Urothelium cell line (cell line): ENCODE data around the gene RFC2.
"Not testable (repeated sequence)": the region's sequence is repeated elsewhere in the genome, so short reads cannot be mapped to it uniquely, and the experiment has no call there.

ENCODE experiments used
- DNase-seq: peaks from one replicate; pipeline ENCODE4 v3.0.0; 2011; ENCODE audit warnings: low spot score, mixed read lengths
- FAIRE-seq: peaks from 2 replicates; lab custom pipeline; 2011; peaks lifted over from hg19 to GRCh38; lab: Jason Lieb, UNC

RFC2 gene

GRCh38 chr7:74283858-74284447 lies 29.8 kb upstream of the RFC2 start:
- FAIRE-seq = no peak

GRCh38 chr7:74282748-74283459 lies 28.7 kb upstream of the RFC2 start:
- DNase-seq (no peak), FAIRE-seq (no peak)

More at GRCh38 chr7:74283858-74284447, 29.8 kb upstream of the RFC2 start:
- DNase-seq = no peak

DNA sequence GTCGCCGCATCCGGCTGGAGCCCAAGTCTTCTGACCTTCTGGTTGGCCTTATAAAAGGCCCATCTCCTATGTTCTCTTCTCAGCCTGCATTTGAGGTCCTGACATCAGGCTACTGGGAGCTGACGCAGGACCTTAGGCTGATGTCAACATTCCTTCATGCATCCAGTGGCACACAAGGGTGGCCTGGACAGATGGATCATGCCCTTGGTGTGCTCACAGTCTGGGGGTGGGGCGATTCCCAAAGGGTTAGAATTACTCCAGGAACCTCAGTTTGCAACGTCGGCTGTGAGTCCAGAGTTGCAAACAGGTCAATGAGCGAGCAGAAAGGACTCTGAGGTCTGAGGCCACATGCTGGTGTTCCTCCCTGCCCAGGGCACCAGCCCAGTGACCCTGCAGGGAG lies 26.8 kb upstream of the RFC2 start:
- FAIRE-seq (no peak), DNase-seq (no peak)

DNA sequence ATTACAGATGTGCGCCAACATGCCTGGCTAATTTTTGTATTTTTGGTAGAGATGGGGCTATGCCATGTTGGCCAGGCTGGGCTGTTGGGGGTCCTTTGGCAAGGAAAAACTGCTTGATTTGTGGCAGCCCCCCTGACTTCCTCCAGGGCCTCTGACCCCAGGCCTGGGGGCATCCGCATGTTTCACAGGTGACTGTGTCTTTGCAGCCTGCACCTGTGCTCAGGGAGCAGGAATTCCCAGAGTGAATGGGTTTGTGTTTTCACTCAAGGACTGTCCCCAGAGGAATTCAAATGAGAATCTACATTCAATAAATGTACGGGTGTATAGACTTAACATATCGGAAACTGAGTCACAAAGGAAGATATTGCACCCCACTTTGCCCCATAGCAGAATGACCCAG lies 23.4 kb upstream of the RFC2 start:
- no peak for DNase-seq
- no peak for FAIRE-seq

- no peak for DNase-seq
- FAIRE-seq = no peak
These were observed 21.2 kb upstream of the RFC2 start for GRCh38 chr7:74275401-74275881.

DNA sequence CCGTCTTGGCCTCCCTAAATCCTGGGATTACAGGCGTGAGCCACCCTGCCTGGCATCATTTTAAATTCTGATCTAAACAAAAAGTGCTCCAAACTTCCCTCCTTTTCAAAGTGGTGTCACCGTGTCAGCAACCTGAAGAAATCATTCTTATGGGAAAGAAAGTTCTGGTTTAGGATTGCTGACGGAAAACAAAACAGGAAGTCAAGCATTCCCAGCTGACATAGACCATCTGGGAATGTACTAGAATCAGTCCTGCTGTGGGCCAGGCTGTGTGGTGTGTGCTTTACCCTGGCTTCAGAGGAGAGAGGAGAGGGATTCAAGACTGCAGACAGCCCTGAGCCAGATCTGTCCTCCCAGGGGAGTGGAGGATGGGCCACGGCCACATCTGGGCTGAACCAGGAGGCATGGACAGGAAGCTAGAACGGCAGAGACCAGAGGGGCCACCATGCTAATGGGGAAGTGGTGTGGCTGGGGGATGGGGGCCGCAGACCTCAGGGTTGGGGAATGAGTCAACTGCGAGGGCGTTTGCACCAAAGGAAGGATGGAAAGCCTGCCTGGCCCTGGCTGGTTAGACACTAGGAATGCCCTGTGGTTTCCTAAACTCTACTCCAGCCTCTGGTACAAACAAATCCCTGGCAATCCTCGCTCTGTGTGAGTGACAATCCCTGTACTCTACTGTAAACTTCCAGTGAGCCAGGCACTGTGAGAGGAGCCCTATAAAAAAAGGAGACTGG lies 18.3 kb upstream of the RFC2 start:
- DNase-seq = peak; percentile 91

GRCh38 chr7:74271742-74272141 lies 17.5 kb upstream of the RFC2 start:
- DNase-seq (no peak), FAIRE-seq (no peak)

More for the DNA sequence above, 18.3 kb upstream of the RFC2 start:
- FAIRE-seq = peak; percentile 66

DNA sequence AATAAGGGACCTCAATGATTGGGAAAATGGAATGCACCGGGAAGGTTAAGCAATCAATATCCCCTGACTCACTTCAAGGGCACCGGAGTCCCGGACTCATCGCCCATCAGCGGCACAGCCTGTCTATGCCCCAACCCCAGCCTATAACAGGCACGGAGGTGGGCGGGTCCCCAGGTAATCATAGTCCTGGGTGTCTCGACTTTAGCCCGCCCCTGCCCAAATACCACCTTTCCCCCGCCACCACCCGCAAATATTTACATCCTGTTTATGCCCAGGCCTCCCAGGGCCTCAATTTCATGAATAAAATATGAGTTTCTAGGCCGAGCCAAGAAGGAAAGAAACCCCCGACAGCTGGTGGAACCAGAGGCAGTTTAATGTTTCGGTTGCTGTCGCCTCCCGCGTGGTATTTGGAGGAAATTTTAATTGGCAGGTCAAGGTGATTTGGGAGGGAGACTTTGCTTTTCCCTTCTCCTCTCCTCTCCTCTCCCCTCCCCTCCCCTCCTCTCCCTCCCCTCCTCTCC lies 15.6 kb upstream of the RFC2 start:
- FAIRE-seq = no peak
- peak; percentile 66 for DNase-seq

DNA sequence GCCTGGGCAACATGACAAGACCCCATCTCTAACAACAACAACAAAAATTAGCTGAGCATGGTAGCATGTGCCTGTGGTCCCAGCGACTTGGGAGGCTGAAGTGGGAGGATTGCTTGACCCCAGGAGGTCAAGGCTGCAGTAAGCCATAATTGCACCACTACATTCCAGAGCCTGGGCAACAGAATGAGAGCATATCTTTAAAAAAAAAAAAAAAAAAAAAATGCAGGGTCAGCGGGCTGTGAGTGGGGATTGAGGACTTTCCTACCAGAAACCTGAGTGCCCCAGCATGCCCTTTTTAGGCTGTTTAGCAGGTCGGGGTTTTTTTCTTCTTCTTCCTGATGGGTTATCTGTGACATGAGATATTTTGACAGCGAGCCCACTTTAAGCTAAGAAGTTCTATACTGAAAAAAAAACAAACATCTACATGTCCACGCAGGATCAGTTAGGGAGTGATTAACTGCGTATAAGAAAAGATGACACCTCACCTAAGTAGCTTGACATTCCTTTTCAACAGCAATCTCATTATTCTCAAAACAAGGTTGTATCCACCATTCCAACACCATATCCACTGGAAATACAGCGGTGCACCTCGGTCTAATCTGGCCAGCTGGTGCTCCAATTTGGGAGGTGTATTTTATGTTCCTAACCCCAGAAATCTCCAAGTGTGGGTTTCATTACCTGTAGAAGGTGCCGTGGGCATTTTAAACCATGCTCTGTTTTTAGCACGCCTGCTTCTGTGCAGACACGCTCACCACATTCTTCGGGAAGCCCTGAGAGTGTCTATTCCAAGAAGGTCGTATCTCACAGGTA lies 13.8 kb upstream of the RFC2 start:
- DNase-seq (no peak), FAIRE-seq (no peak)

DNA sequence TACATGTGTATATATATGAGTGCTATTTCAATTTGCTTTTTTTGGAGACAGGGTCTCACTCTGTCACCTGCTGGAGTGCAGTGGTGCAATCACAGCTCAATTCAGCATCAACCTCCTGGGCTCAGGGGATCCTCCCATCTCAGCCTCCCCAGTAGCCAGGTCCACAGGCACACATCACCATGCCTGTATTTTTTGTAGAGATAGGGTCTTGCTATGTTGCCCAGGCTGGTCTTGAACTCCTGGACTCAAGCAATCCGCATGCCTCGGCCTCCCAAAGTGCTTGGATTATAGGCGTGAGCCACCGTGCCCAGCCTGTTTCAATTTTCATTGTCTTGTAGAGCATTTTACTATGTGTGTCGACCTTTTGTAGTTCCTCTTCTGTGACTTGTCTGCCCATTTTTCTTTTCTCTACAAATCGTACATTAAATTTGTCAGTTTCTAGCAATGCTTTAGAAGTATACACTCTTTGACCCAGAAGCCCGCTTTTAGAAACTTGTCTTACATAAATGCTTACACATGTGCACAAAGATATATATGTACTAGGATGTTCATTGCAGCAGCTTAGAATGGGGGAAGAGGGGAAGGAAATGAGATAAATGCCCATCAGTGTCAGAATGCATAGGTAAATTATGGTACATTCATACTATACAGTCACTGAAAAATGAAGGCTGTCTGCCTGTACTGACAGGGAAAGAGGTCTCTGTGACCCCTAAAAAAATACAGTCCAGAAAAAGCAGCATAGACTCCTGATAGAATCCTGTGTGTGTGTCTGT lies 12.2 kb upstream of the RFC2 start:
- no peak for FAIRE-seq
- no peak for DNase-seq

DNA sequence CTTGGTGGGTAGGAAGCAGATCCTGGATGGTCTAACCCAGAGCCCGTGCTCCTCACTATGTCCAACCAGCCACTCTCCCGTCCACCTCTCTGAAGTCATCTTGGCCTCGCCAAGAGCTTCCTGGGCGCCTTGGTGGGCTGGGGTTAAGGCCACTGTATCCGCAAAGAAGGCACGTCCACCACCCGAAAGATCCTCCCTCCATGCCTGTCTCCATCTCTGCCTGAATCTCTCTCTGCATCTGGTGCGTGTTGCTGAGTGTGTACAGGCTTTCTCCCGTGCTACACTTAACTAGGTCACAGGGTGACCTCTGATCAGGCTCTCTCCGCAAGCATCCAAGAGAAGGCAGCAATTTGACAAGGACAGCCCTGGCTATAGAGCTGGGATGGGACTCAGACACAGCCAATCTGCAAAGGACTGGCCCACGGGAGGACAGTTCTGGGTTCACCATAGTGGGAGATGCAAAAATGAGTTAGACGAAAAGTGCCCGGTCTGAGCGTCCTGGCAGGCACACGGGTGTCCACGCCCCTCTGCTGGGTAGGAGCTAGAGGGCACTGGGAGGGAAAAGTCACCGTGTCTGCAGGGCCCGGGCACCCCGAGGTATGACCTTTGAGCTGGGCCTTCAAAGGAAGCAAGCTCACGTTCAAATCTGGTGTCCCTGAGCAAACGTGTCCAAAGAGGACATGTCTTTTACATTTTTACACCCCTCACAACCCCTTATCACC lies 9.4 kb upstream of the RFC2 start:
- DNase-seq (no peak), FAIRE-seq (no peak)

GRCh38 chr7:74262639-74263398 lies 8.6 kb upstream of the RFC2 start:
- no peak for DNase-seq
- no peak for FAIRE-seq

DNA sequence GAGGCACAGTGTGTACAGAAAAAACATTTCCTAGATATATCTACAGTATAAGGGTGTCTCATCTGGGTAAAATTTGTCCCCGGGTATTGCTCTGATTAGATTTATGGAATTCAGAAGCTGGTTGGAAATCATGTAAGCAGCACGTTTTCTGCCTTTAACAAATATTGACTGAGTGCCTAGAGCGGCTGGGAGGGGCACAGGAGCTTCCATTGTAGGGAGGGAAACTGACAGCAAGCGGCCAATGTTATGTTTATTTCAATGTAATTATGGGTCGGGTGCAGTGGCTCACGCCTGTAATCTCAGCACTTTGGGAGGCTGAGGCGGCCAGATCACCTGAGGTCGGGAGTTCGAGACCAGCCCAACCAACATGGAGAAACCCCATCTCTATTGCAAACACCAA lies 4.4 kb upstream of the RFC2 start:
- FAIRE-seq (no peak), DNase-seq (no peak)

DNA sequence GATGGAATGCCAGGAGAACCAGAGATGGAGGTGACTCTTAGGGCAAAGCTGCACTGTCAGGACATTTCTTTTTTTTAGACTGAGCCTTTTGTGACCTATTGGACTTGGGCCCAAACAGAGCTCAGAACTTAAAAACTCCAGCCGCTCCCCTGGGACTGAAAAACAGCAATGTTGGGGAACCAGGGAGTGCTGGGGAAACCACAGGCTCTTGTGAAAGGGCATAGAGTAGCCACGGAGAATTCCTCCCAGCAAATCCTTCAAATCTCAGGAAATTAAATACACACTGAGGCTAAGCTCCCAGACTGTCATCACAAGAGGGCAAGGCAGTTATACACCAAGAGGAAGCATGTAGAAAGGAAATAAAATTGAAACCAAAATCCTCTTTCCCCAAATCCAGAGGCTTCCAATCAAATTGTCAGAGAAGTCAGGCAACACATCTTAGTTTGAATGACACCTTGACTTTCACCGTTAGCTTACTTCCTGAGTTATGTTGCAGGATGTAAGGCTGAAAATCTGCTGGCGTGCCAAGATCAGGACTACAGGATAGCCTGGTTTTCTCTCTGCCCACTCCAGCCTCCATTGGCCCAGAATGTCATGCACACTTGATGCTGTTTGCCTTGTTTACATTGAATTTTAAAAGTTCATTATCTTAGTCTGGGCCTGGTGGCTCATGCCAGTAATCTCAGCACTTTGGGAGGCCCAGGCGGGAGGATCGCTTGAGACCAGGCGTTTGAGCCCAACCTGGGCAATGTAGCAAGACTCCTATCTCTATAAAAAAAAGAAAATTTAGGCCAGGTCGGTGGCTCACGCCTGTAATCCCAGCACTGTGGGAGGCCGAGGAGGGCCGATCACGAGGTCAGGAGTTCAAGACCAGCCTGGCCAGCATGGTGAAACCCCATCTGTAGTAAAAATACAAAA lies 2.6 kb upstream of the RFC2 start:
- no peak for DNase-seq
- FAIRE-seq = no peak

DNA sequence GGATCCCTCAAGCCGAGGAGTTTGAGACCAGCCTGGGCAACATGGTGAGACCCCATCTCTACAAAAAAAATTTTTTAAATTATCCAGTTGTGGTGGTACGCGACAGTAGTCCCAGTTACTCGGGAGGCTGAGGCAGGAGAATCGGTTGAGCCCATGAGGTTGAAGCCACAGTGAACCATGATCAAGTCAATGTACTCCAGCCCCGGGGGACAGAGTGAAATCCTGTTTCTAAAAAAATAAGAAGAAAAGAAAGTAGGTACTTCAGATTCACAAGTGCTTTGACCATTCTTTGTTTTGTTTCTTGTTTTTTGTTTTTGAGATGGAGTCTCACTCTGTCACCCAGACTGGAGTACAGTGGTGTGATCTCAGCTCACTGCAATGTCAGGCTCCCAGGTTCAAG lies 1.3 kb upstream of the RFC2 start:
- not testable (repeated sequence) for DNase-seq, FAIRE-seq

- FAIRE-seq (no peak), DNase-seq (no peak)
These were observed 720 bp upstream of the RFC2 start for GRCh38 chr7:74254858-74255379.

DNA sequence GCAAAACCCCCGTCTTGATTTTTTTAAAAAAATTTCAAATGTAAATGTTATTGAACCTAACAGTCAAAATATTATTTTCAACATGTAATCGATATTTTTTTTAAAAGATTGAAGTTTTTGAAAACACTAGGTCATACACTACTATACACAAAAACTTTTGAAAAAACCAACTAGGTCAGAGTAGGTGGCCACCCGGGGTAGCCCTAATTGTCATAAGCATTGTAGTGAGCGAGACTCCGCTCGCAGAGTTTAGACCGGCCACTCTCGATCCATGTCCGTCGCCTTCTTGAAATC lies 417 bp downstream of the RFC2 start:
- DNase-seq (no peak), FAIRE-seq (no peak)

DNA sequence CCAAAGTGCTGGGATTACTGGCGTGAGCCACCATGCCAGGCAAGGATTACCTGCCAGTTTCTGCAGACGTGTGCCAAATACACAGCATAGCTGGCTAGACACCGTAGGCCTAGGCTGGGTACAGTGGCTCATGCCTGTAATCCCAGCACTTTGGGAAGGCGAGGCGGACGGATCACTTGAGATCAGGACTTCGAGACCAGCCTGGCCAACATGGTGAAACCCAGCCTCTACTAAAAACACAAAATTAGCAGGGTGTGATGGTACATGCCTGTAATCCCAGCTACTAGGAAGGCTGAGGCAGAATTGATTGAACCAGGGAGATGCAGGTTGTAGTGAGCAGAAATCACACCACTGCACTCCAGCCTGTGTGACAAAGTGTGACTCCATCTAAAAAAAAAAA lies 868 bp downstream of the RFC2 start:
- DNase-seq = no peak
- FAIRE-seq = no peak
